Naive thymus-derived CD4-positive, alpha-beta T cell (primary cell): ENCODE data around the gene KIDINS220. TPM values are rescaled to one million over a fixed set of nuclear protein-coding genes. Genes with fewer than 3 reads are reported as not detected.

Experiments
- ATAC-seq: fragments of 150-1000 bp; cut with Tn5 transposase; 2 replicates; pipeline ENCODE4 v1.10.0; 2021; ENCODE audit warnings: mild to moderate bottlenecking, moderate library complexity
- CTCF ChIA-PET: fragments of 350-600 bp; sonication (Branson Sonifier 250); formaldehyde crosslinking; loops from one replicate; lab custom pipeline; 2021; ENCODE audit warnings: antibody characterized with exemption; lab: Charles Lee
- POLR2A ChIA-PET: fragments of 350-600 bp; sonication (Branson Sonifier 250); formaldehyde crosslinking; loops from one replicate; lab custom pipeline; 2021; ENCODE audit warnings: antibody characterized with exemption, inconsistent platforms; lab: Charles Lee
- DNase-seq, 9 donors: peaks; one replicate each; pipeline versions ENCODE4 v3.0.0 to v3.0.0-alpha.2; 2020 to 2022; ENCODE audit warnings: mixed read lengths in 1 of 9
- H3K27ac ChIP-seq: one replicate; pipeline ENCODE4 v1.7.0; 2013; ENCODE audit warnings: mild to moderate bottlenecking, low read depth, low read length, moderate library complexity
- H3K27me3 ChIP-seq, 2 donors: one replicate each; pipeline ENCODE4 v1.7.0; 2013; ENCODE audit warnings: low read length in 2 of 2, mild to moderate bottlenecking in 2 of 2, moderate library complexity in 2 of 2; ENCODE audit not compliant: control insufficient read depth in 2 of 2, insufficient read depth in 2 of 2
- H3K36me3 ChIP-seq, 3 experiments: 1 replicate in 2 of 3; 2 replicates in 1 of 3; pipeline ENCODE4 v1.7.0; 2013; ENCODE audit warnings: low read length in 3 of 3, mild to moderate bottlenecking in 3 of 3, moderate library complexity in 1 of 3; ENCODE audit not compliant: insufficient read depth in 3 of 3, control insufficient read depth in 2 of 3
- H3K4me1 ChIP-seq, 2 donors: one replicate each; pipeline ENCODE4 v1.7.0; 2013; ENCODE audit warnings: low read length in 2 of 2, mild to moderate bottlenecking in 2 of 2, moderate library complexity in 1 of 2; ENCODE audit not compliant: control insufficient read depth in 2 of 2, insufficient read depth in 2 of 2
- H3K4me3 ChIP-seq: 2 replicates; pipeline ENCODE4 v1.7.0; 2013; ENCODE audit warnings: mild to moderate bottlenecking, low read length
- H3K9me3 ChIP-seq, 3 experiments: 1 replicate in 2 of 3; 2 replicates in 1 of 3; pipeline ENCODE4 v1.7.0; 2013; ENCODE audit warnings: low read length in 3 of 3; ENCODE audit not compliant: control insufficient read depth in 2 of 3
- H3K27ac Mint-ChIP-seq, 9 donors: one replicate each; pipeline ENCODE4 v1.8.0; 2020 to 2022; ENCODE audit warnings: mixed read lengths in 9 of 9, mild to moderate bottlenecking in 8 of 9, moderate library complexity in 5 of 9, inconsistent platforms in 2 of 9
- H3K27me3 Mint-ChIP-seq, 5 donors: one replicate each; pipeline ENCODE4 v1.8.0; 2021 to 2022; ENCODE audit warnings: mixed read lengths in 5 of 5, mild to moderate bottlenecking in 1 of 5
- H3K36me3 Mint-ChIP-seq, 5 donors: one replicate each; pipeline ENCODE4 v1.8.0; 2020 to 2022; ENCODE audit warnings: mixed read lengths in 5 of 5, mild to moderate bottlenecking in 3 of 5, inconsistent platforms in 1 of 5
- H3K4me1 Mint-ChIP-seq, 7 donors: one replicate each; pipeline ENCODE4 v1.8.0; 2020 to 2022; ENCODE audit warnings: mixed read lengths in 7 of 7, mild to moderate bottlenecking in 3 of 7, inconsistent platforms in 1 of 7
- H3K4me3 Mint-ChIP-seq, 10 donors: one replicate each; pipeline ENCODE4 v1.8.0; 2020 to 2022; ENCODE audit warnings: mild to moderate bottlenecking in 10 of 10, mixed read lengths in 10 of 10, moderate library complexity in 6 of 10, inconsistent platforms in 2 of 10
- H3K9me3 Mint-ChIP-seq, 11 donors: one replicate each; pipeline ENCODE4 v1.8.0; 2020 to 2022; ENCODE audit warnings: mixed read lengths in 11 of 11, mild to moderate bottlenecking in 4 of 11, inconsistent platforms in 1 of 11, moderate library complexity in 1 of 11
- intact Hi-C, 2 donors: fragments of 100-400 bp; cut with micrococcal nuclease; formaldehyde crosslinking; loops; one replicate each; pipeline ENCODE4 v1.15.1; 2023
- polyA plus RNA-seq, 2 donors: library from polyadenylated mRNA; unstranded; fragments of 300-500 nt; fragmentation: Illumina TruSeq; gene quantifications; one replicate each; pipeline ENCODE4 v1.2.3, GENCODE V29; 2021
- total RNA-seq, 6 experiments: library from RNA in 5 of 6; stranded (reverse) in 5 of 6; gene quantifications; 1 replicate in 5 of 6; 2 replicates in 1 of 6; pipeline ENCODE4 v1.2.3 and lab custom pipeline; 2021 to 2026

Gene KIDINS220
- total and polyA plus RNA-seq, 7 experiments from 2014 or later = 23.8 to 54.3 (median 43.0) TPM

DNA sequence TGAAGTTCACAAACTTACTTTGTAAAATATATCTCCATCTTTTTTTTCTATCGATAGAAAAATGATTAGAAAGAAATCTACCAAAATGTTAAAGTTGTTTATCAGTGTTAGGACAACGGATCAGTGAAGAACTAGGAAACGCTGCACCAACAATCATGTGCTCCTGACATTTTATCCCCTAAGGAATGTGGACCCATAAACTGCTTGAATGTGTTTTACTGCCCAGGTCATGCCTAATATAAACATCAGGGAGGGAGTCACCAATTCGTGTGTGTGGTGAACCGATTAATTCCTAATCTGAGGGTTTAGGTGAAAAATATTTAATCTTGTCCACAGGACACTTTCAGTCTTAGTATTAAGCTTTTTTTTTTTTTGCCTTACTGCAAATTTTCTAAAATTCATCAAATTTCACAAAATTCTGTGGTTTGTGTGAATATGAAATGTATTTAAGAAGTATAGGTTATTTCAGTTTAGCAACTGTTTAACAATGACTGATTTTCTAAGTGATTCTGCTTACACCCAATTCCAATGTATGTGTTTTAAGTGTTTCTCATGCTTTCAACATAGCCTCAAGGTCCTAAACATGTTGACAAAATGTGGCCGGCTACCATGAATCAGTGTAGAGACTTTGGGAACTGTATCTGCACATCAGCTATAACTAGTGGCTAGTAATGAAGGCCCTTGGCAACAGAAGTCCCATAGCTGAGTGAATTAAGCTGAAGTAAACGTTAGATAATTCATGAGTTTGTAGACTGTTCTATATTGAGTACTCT lies 11.1 kb upstream of the KIDINS220 start:
- Histone ChIP-seq H3K4me1 (no peaks in the 10 kb centered on the region), H3K27ac (no peak overlapping the region), H3K36me3 (no peaks in the 10 kb centered on the region), H3K4me3 (no peak overlapping the region), H3K27me3 (no peaks in the 10 kb centered on the region), H3K9me3 (no peaks in the 10 kb centered on the region)
- DNase-seq (no peak), ATAC-seq (no peak)
- Mint-ChIP-seq H3K9me3 (no peaks in the 10 kb centered on the region), H3K27ac (no peak overlapping the region), H3K36me3 (peaks cover 0 to 7% (median 0%) of the 10 kb centered on the region in 5 donors), H3K27me3 (peaks cover 17 to 36% (median 27%) of the 10 kb centered on the region in 5 donors), H3K4me1 (peaks cover 0 to 4% (median 0%) of the 10 kb centered on the region in 7 donors), H3K4me3 (no peak overlapping the region)
- intact Hi-C loops = no loop called here
- ChIA-PET POLR2A (no interaction called here), CTCF (no interaction called here)

DNA sequence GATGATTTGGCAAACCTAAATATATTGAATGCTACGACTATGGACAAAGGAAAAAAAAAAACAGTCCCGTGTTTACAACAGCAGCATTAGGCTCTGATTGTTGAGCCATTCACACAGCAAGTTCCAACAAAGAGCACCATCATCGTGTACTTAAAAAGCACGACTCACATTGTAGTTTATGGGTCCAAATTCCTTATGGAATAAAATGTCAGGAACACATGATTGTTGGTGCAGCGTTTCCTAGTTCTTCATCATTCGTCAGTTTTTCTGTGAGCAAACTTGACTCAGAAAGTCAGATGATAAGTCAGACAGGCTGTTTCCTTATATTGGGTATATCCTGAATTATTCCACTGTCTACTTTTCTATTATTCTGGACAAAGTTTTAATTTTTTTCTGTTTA lies 10.0 kb upstream of the KIDINS220 start:
- ChIA-PET CTCF (no interaction called here), POLR2A (no interaction called here)
- Histone ChIP-seq H3K27ac (no peak overlapping the region), H3K9me3 (no peaks in the 10 kb centered on the region), H3K27me3 (no peaks in the 10 kb centered on the region), H3K4me3 (no peak overlapping the region), H3K36me3 (no peaks in the 10 kb centered on the region), H3K4me1 (no peaks in the 10 kb centered on the region)
- intact Hi-C loops = no loop called here
- ATAC-seq = no peak
- no peak for DNase-seq
- Mint-ChIP-seq H3K27ac (no peak overlapping the region), H3K36me3 (peaks cover 0 to 7% (median 0%) of the 10 kb centered on the region in 5 donors), H3K4me1 (peaks cover 0 to 5% (median 0%) of the 10 kb centered on the region in 7 donors), H3K4me3 (no peak overlapping the region), H3K27me3 (peaks cover 17 to 35% (median 27%) of the 10 kb centered on the region in 5 donors), H3K9me3 (no peaks in the 10 kb centered on the region)

DNA sequence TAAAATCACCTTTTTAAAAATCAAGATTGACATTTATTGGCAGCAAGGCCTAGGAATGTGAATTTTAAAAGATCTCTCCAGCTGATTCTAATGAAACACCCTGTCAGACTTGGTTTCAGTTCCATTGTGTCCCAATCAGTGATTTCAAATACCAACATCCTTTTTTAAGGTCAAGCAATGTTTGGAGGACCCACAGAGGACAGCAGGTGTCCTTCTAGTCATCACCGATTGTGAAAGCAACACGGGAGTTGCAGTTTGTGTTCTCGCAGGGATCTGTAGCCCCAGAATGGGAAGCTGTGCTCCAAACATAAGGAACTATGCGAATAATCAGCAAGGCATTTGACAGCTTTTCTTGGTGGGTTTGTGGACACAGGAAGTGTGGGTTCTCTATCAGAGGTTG lies 4.5 kb upstream of the KIDINS220 start:
- H3K27ac Mint-ChIP-seq = no peak overlapping the region
- peaks cover 0 to 17% (median 8%) of the 10 kb centered on the region in 7 donors for H3K4me1 Mint-ChIP-seq
- H3K27me3 Mint-ChIP-seq = peaks cover 15 to 32% (median 20%) of the 10 kb centered on the region in 5 donors
- ChIA-PET POLR2A (no interaction called here), CTCF (no interaction called here)
- H3K4me3 Mint-ChIP-seq = no peak overlapping the region
- Histone ChIP-seq H3K4me3 (no peak overlapping the region), H3K27me3 (no peaks in the 10 kb centered on the region), H3K4me1 (peaks cover 4% of the 10 kb centered on the region in 2 donors), H3K27ac (no peak overlapping the region), H3K36me3 (peaks cover 0 to 5% (median 0%) of the 10 kb centered on the region in 3 experiments), H3K9me3 (no peaks in the 10 kb centered on the region)
- DNase-seq = no peak
- intact Hi-C loops = no loop called here
- H3K36me3 Mint-ChIP-seq = peaks cover 0 to 7% (median 4%) of the 10 kb centered on the region in 5 donors
- ATAC-seq = no peak
- H3K9me3 Mint-ChIP-seq = no peaks in the 10 kb centered on the region

DNA sequence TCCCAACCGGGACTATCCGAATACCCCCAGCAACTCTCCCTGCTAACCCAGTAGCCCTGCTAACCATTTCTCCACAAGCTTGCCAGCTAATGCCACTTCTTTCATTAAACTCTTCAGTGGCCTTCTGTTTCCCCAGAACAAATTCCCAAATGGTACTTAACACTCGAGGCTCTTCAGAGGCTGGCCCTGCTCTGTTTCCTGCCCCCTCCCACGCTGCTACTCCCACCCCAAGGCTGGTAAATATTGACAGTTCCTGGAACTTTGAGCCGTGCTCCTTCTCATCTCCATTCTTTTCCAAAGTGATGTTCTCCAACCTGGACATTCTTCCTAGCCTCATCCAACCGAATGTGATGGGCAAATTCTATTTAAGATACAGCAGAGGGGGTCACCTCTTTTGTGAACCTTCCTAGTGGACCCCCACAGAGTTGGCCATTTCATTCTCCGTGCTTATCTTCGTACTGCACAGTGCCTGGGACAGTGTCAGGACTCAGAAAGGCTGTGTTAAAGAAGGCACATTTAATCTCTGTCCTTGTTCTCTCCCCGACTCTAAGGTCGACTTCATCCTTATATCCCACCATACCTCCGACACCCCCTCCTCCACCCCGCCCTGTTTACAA lies 3.2 kb upstream of the KIDINS220 start:
- Mint-ChIP-seq H3K9me3 (no peaks in the 10 kb centered on the region), H3K4me1 (peaks cover 9 to 29% (median 19%) of the 10 kb centered on the region in 7 donors), H3K4me3 (peak overlapping the region in 4 of 10 donors; percentile 9 to 64 (median 42)), H3K36me3 (peaks cover 0 to 4% (median 3%) of the 10 kb centered on the region in 5 donors), H3K27ac (peak overlapping the region in 1 of 9 donors; percentile 8), H3K27me3 (peaks cover 5 to 21% (median 8%) of the 10 kb centered on the region in 5 donors)
- Histone ChIP-seq H3K27ac (no peak overlapping the region), H3K9me3 (no peaks in the 10 kb centered on the region), H3K4me3 (no peak overlapping the region), H3K4me1 (peaks cover 13 to 15% of the 10 kb centered on the region in 2 donors), H3K27me3 (no peaks in the 10 kb centered on the region), H3K36me3 (peaks cover 0 to 6% (median 0%) of the 10 kb centered on the region in 3 experiments)
- ATAC-seq (no peak), DNase-seq (no peak)
- intact Hi-C loops = no loop called here
- ChIA-PET POLR2A (no interaction called here), CTCF (no interaction called here)

DNA sequence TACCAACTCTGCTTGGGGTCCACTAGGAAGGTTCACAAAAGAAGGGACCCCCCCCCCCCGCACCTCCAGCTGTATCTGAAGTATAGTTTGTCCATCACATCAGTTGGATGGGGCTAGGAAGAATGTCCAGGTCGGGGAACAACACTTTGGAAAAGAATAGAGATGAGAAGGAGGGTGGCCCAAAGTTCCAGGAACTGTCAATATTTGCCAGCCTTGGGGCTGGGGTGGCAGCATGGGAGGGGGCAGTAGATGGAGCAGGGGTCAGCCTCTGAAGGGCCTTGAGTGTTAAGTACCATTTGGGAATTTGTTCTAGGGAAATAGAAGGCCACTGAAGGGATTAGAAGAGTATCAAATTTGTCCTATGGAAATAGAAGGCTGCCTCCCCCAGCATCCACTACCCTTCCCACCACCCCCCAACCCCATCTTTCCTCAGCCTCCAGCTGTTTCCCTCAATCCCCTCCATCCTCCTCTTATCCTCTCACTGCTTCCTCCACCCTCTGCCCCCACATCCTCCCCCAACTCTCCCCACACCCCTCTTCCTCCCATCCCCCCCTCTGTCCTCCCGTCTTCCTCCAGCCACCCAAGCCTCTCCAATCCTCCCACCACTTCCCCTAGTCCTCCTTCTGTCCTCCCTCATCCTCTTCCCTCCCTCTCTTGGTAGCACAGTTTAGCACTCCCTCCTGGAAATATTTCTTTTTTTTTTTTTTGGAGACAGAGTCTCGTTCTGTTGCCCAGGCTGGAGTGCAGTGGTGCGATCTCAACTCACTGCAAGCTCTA lies 2.0 kb upstream of the KIDINS220 start:
- H3K36me3 ChIP-seq = peaks cover 0 to 6% (median 0%) of the 10 kb centered on the region in 3 experiments
- ChIA-PET POLR2A (no interaction called here), CTCF (interaction anchor here (0.6 kb wide), 1 partner anchor 123 kb away, joined by 3 read pairs; no protein-coding TSS in a partner anchor)
- Mint-ChIP-seq H3K4me3 (peak overlapping the region in 3 of 10 donors; percentile 8 to 16 (median 11)), H3K4me1 (peaks cover 20 to 41% (median 31%) of the 10 kb centered on the region in 7 donors), H3K9me3 (no peaks in the 10 kb centered on the region), H3K27me3 (peaks cover 0 to 13% (median 0%) of the 10 kb centered on the region in 5 donors), H3K27ac (no peak overlapping the region), H3K36me3 (peaks cover 0 to 4% (median 2%) of the 10 kb centered on the region in 5 donors)
- no peak for ATAC-seq
- peaks cover 23 to 25% of the 10 kb centered on the region in 2 donors for H3K4me1 ChIP-seq
- intact Hi-C loops = loop anchor here (5.0 kb wide), 3 partner anchors 583 to 1957 kb away; partner anchors contain the start of genes CPSF3 (in 2 of the 2), ITGB1BP1 (in 2 of the 2) and KLF11 (in 1 of the 2)
- H3K4me3 ChIP-seq = no peak overlapping the region
- no peak for DNase-seq
- H3K27me3 ChIP-seq = no peaks in the 10 kb centered on the region
- no peaks in the 10 kb centered on the region for H3K9me3 ChIP-seq
- H3K27ac ChIP-seq = no peak overlapping the region

DNA sequence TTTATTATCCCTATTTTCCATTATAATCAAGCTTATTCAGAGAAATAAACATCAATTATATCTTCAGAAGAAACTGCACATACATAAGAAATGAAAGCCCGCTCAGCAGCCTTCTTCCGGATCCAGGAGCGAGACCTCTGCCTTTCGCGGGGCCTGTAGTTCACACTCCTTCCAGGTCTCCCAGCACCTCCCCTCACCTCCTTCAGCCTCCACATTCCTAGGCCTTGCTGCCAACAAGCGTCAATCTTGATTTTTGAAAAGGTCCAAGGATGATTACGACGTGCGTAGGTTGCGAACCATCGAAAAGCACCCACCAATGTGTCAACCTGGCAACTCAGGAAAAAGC lies 355 bp upstream of the KIDINS220 start:
- intact Hi-C loops = loop anchor here (1.0 to 5.0 kb wide), 10 partner anchors 155 to 1975 kb away; partner anchors contain the start of genes CPSF3 (in 2 of the 2), ID2 (in 2 of the 2), ITGB1BP1 (in 2 of the 2) and KLF11 (in 1 of the 2)
- Histone ChIP-seq H3K36me3 (peaks cover 0 to 6% (median 0%) of the 10 kb centered on the region in 3 experiments), H3K4me3 (peak overlapping the region; percentile 40), H3K9me3 (no peaks in the 10 kb centered on the region), H3K27ac (peak overlapping the region; percentile 78), H3K4me1 (peaks cover 23 to 29% of the 10 kb centered on the region in 2 donors), H3K27me3 (no peaks in the 10 kb centered on the region)
- peak overlapping the region in 7 of 9 donors; percentile 33 to 98 (median 94) for H3K27ac Mint-ChIP-seq
- ATAC-seq (peak; percentile 1), DNase-seq (peak in 1 of 9 donors; percentile 11)
- no peaks in the 10 kb centered on the region for H3K9me3 Mint-ChIP-seq
- peaks cover 26 to 54% (median 46%) of the 10 kb centered on the region in 7 donors for H3K4me1 Mint-ChIP-seq
- peaks cover 0 to 7% (median 3%) of the 10 kb centered on the region in 5 donors for H3K36me3 Mint-ChIP-seq
- ChIA-PET CTCF (no interaction called here), POLR2A (no interaction called here)
- peaks cover 0 to 6% (median 0%) of the 10 kb centered on the region in 5 donors for H3K27me3 Mint-ChIP-seq
- peak overlapping the region in 9 of 10 donors; percentile 96 to 100 (median 99) for H3K4me3 Mint-ChIP-seq
